SK-N-SH (cell line): ENCODE measurements around the gene GPD1. TPM values are rescaled to one million over a fixed set of nuclear protein-coding genes. Genes with fewer than 3 reads are reported as not detected.

Source experiments
- CTCF ChIA-PET: fragments of 300-600, 350-600 bp; formaldehyde crosslinking; extraction: SDS; loops from one replicate; lab custom pipeline; 2021; lab: Yijun Ruan, JAX
- POLR2A ChIA-PET: fragments of 350-600 bp; sonication (Branson Sonifier 250); formaldehyde crosslinking; extraction: SDS; loops from one replicate; lab custom pipeline; 2020; ENCODE audit warnings: antibody characterized with exemption, inconsistent platforms; lab: Yijun Ruan, JAX
- DNase-seq: peaks from one replicate; pipeline ENCODE4 v3.0.0; 2012
- H2AFZ ChIP-seq: fragments of 200-600 bp; sonication (generic); 2 replicates; pipeline ENCODE4 v1.8.1; 2016; ENCODE audit warnings: antibody characterized with exemption, mild to moderate bottlenecking, low read depth
- H3F3A ChIP-seq: fragments of 200-600 bp; sonication (generic); replicated peaks from 2 replicates; pipeline ENCODE3; 2016; ENCODE audit warnings: antibody characterized with exemption, mild to moderate bottlenecking; ENCODE audit not compliant: insufficient read depth
- H3K27ac ChIP-seq, 2 experiments: fragments of 200-500 bp in 1 of 2; fragments of 200-600 bp in 1 of 2; sonication (Bioruptor generic) in 1 of 2; sonication (generic), shearing (Covaris generic) in 1 of 2; 2 replicates each; pipeline versions ENCODE4 v1.5.1 to v1.6.1; 2014 to 2016; ENCODE audit warnings: low read depth in 2 of 2, inconsistent platforms in 1 of 2, low read length in 1 of 2, mild to moderate bottlenecking in 1 of 2, mixed read lengths in 1 of 2
- H3K27me3 ChIP-seq: fragments of 200-600 bp; sonication (generic), shearing (Covaris generic); 2 replicates; pipeline ENCODE4 v1.6.1; 2016; ENCODE audit warnings: mixed run types; ENCODE audit not compliant: insufficient read depth
- H3K36me3 ChIP-seq, 2 experiments: fragments of 200-500 bp in 1 of 2; fragments of 200-600 bp in 1 of 2; sonication (Bioruptor generic) in 1 of 2; sonication (generic) in 1 of 2; replicated peaks in 1 of 2; 2 replicates each; pipeline versions ENCODE3 to v1.5.1; 2014 to 2016; ENCODE audit warnings: low read length in 1 of 2, mild to moderate bottlenecking in 1 of 2; ENCODE audit not compliant: insufficient read depth in 2 of 2, control insufficient read depth in 1 of 2
- H3K4me1 ChIP-seq, 2 experiments: fragments of 200-500 bp in 1 of 2; fragments of 200-600 bp in 1 of 2; sonication (Bioruptor generic) in 1 of 2; sonication (generic), shearing (Covaris generic) in 1 of 2; 2 replicates each; pipeline versions ENCODE4 v1.5.1 to v1.6.1; 2014 to 2016; ENCODE audit warnings: low read depth in 1 of 2, low read length in 1 of 2, mixed run types in 1 of 2; ENCODE audit not compliant: insufficient read depth in 2 of 2, control insufficient read depth in 1 of 2
- H3K4me2 ChIP-seq: fragments of 200-600 bp; sonication (generic), shearing (Covaris generic); 2 replicates; pipeline ENCODE4 v1.6.1; 2017; ENCODE audit warnings: mixed run types
- H3K4me3 ChIP-seq, 2 experiments: fragments of 200-500 bp in 1 of 2; fragments of 200-600 bp in 1 of 2; sonication (Bioruptor generic) in 1 of 2; sonication (generic), shearing (Covaris generic) in 1 of 2; 2 replicates each; pipeline versions ENCODE4 v1.5.1 to v1.8.1; 2014 to 2016; ENCODE audit warnings: low read depth in 2 of 2, inconsistent platforms in 1 of 2, low read length in 1 of 2, mild to moderate bottlenecking in 1 of 2, mixed read lengths in 1 of 2, moderate library complexity in 1 of 2
- H3K79me2 ChIP-seq: fragments of 200-600 bp; sonication (generic); 2 replicates; pipeline ENCODE4 v1.8.1; 2017; ENCODE audit warnings: mild to moderate bottlenecking; ENCODE audit not compliant: insufficient read depth
- H3K9ac ChIP-seq: fragments of 200-600 bp; sonication (generic); 2 replicates; pipeline ENCODE4 v1.6.1; 2017; ENCODE audit warnings: mixed run types
- H3K9me2 ChIP-seq: fragments of 200-600 bp; sonication (generic); 2 replicates; pipeline ENCODE4 v1.6.1; 2017; ENCODE audit warnings: mixed run types
- H3K9me3 ChIP-seq: fragments of 200-600 bp; sonication (generic); 2 replicates; pipeline ENCODE4 v1.6.1; 2017; ENCODE audit warnings: mixed run types, mild to moderate bottlenecking, moderate library complexity
- H4K20me1 ChIP-seq: fragments of 200-600 bp; sonication (generic); 2 replicates; pipeline ENCODE4 v1.6.1; 2017; ENCODE audit warnings: mild to moderate bottlenecking, mixed run types; ENCODE audit not compliant: insufficient read depth
- CHD2 ChIP-seq: fragments of 150-350 bp; IDR thresholded peaks from 2 replicates; pipeline ENCODE4 v1.6.1; 2018; ENCODE audit warnings: low read length; ENCODE audit not compliant: partially characterized antibody
- ELF1 ChIP-seq: IDR thresholded peaks from 2 replicates; pipeline ENCODE4 v1.4.0; 2012
- EP300 ChIP-seq, 2 experiments: IDR thresholded peaks; 2 replicates each; pipeline versions ENCODE4 v1.4.0 to v1.6.1; 2012; ENCODE audit warnings: borderline replicate concordance in 1 of 2, low read depth in 1 of 2, low read length in 1 of 2
- FOXJ3 ChIP-seq: sonication (generic); formaldehyde crosslinking; IDR thresholded peaks from 2 replicates; pipeline ENCODE4 v1.5.1; 2020; ENCODE audit warnings: mild to moderate bottlenecking, missing genetic modification reagents
- JUND ChIP-seq: IDR thresholded peaks from 2 replicates; pipeline ENCODE4 v1.4.0; 2012
- MXI1 ChIP-seq: IDR thresholded peaks from 2 replicates; pipeline ENCODE4 v1.6.1; 2012; ENCODE audit warnings: mild to moderate bottlenecking, low read depth, low read length, improper control_type of control experiment
- NRF1 ChIP-seq: IDR thresholded peaks from 2 replicates; pipeline ENCODE4 v1.6.1; 2012; ENCODE audit warnings: low read depth, mild to moderate bottlenecking, low read length
- RAD21 ChIP-seq: IDR thresholded peaks from 2 replicates; pipeline ENCODE4 v1.6.1; 2012; ENCODE audit warnings: mild to moderate bottlenecking, low read length
- RFX5 ChIP-seq: IDR thresholded peaks from 2 replicates; pipeline ENCODE4 v1.6.1; 2012; ENCODE audit warnings: mild to moderate bottlenecking, improper control_type of control experiment, low read length
- RXRA ChIP-seq: IDR thresholded peaks from 2 replicates; pipeline ENCODE4 v1.4.0; 2012; ENCODE audit warnings: low read depth, mild to moderate bottlenecking, borderline replicate concordance
- SMC3 ChIP-seq: IDR thresholded peaks from 2 replicates; pipeline ENCODE4 v1.6.1; 2012; ENCODE audit warnings: low read depth, low read length, improper control_type of control experiment
- TCF12 ChIP-seq: IDR thresholded peaks from 2 replicates; pipeline ENCODE4 v1.4.0; 2012
- WGBS: methylation state at CpG from one replicate; pipeline ENCODE4 v1.1.6; 2017; ENCODE audit warnings: low lambda C conversion rate; 5-methylcytosine and 5-hydroxymethylcytosine counted together
- polyA plus RNA-seq, 3 experiments: library from polyadenylated mRNA; depleted of rRNA; stranded (reverse); fragments of >200 nt; gene quantifications; 2 replicates each; pipeline ENCODE4 v1.2.3, GENCODE V29; 2012
- TF ChIP-seq, protein P1 (sequence below): IDR thresholded peaks from 2 replicates; pipeline ENCODE4; 2012
- TF ChIP-seq, protein P2 (sequence below): IDR thresholded peaks from 2 replicates; pipeline ENCODE4 v1.6.1; 2012; ENCODE audit warnings: mild to moderate bottlenecking, low read depth, low read length, moderate library complexity
- TF ChIP-seq, protein P3 (sequence below): IDR thresholded peaks from 2 replicates; pipeline ENCODE4 v1.4.0; 2012; ENCODE audit warnings: low read depth, borderline replicate concordance
- TF ChIP-seq, protein P4 (sequence below): IDR thresholded peaks from 2 replicates; pipeline ENCODE4 v1.4.0; 2012; ENCODE audit warnings: low read depth
- TF ChIP-seq, protein P5 (sequence below): fragments of 150-350 bp; IDR thresholded peaks from 2 replicates; pipeline ENCODE4 v1.6.1; 2016; ENCODE audit warnings: mild to moderate bottlenecking, low read depth, low read length
- TF ChIP-seq, protein P6 (sequence below): IDR thresholded peaks from 2 replicates; pipeline ENCODE4 v1.4.0; 2012; ENCODE audit warnings: low read depth, borderline replicate concordance

The GPD1 gene
- polyA plus RNA-seq, 1 of the 3 experiments (the other 2 are of a cell fraction) = 0.07 TPM

DNA sequence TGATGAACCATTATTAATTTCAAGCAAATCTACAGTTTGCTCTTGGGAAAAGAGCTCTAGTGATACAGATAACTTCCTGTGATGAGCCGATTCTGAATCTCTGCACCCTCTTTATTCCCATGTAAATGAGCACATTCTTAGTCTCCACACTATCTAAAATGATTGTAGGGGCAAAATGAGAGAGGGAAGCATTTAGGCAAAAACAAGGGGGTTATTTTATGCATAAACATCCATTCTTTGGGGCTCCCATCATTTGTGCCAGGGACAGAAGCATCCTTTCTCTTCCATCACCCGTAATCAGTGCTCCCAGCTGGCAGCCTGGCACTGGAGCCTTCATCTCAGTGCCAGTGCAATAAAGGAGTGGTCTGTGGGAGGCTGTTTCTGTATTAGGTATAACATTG lies 1.7 kb upstream of the GPD1 start:
- H2AFZ ChIP-seq = no peak overlapping the region
- no peak overlapping the region for H3K4me3 ChIP-seq
- H3K9me3 ChIP-seq = no peaks in the 10 kb centered on the region
- TF ChIP-seq JUND (no peak), EP300 (IDR thresholded peaks at IDR 0.05; ENCODE audit: borderline replicate concordance in 1 of 2, low read depth in 1 of 2, low read length in 1 of 2) (no peak), RAD21 (no peak), NRF1 (no peak), CHD2 (no peak)
- ChIA-PET CTCF (interaction anchor here (0.9 to 12.3 kb wide), 11 partner anchors 9 to 73 kb away, joined by 3 to 96 read pairs (median 4); partner anchors contain the start of genes CERS5 and COX14), POLR2A (interaction anchor here (0.7 to 2.5 kb wide), 3 partner anchors 10 to 17 kb away, joined by 3 to 11 read pairs (median 4); partner anchors contain the start of genes COX14 and SMARCD1)
- no peak overlapping the region for H3K4me2 ChIP-seq
- H4K20me1 ChIP-seq = no peaks in the 10 kb centered on the region
- H3K9ac ChIP-seq = no peak overlapping the region
- H3K27me3 ChIP-seq = no peaks in the 10 kb centered on the region
- peaks cover 0 to 23% of the 10 kb centered on the region in 2 experiments; a peak in 1 of 4 replicates for H3K4me1 ChIP-seq
- peak overlapping the region; percentile 28 to 39; a peak in 2 of 4 replicates for H3K27ac ChIP-seq
- no peak for DNase-seq
- 100% methylated on average over 2 of the region's 2 CpGs for WGBS
- no peaks in the 10 kb centered on the region for H3K9me2 ChIP-seq
- no peaks in the 10 kb centered on the region for H3K79me2 ChIP-seq
- peaks cover 35% of the 10 kb centered on the region for H3F3A ChIP-seq
- H3K36me3 ChIP-seq = peaks cover 29 to 33% of the 10 kb centered on the region in 2 experiments

DNA sequence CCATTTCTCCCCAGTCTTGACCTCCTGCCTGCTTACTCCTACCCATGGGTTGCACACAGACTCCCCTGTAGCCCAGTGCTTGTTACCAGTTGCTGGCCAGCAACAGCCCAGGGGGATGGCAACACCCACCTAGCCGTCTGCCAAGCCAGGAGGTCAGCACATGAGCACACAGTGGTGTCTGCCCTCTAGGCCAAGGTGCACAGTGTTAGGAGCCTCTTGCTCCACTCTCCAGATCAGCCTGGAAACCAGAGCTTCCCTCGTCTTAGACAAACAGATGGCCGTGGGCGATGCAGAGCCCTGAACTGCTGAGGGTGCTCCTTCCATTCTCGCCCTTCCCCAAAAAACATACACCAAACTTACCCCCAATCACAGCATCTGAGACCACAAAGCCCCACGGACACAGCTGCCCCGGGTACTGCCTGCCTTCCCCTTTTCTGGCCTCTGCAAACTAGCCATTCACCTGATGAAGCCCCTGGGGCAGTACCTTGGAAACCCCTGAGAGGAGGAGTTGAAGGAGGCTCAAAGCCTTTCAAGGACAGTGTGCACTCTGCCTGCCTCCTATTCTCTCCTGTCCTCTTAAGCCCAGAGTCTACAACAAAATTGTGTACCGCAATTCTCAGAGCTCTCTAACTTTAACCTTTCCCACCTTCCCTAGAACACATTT lies 1.0 kb upstream of the GPD1 start:
- H3K4me1 ChIP-seq = peaks cover 0 to 23% of the 10 kb centered on the region in 2 experiments; a peak in 1 of 4 replicates
- TF ChIP-seq MXI1 (no peak), FOXJ3 (no peak), SMC3 (no peak), ELF1 (no peak), RFX5 (no peak), RXRA (no peak), TCF12 (no peak), RAD21 (no peak)
- TF ChIP-seq, protein P1, sequence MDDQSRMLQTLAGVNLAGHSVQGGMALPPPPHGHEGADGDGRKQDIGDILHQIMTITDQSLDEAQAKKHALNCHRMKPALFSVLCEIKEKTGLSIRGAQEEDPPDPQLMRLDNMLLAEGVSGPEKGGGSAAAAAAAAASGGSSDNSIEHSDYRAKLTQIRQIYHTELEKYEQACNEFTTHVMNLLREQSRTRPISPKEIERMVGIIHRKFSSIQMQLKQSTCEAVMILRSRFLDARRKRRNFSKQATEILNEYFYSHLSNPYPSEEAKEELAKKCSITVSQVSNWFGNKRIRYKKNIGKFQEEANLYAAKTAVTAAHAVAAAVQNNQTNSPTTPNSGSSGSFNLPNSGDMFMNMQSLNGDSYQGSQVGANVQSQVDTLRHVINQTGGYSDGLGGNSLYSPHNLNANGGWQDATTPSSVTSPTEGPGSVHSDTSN = no peak
- TF ChIP-seq, protein P2, sequence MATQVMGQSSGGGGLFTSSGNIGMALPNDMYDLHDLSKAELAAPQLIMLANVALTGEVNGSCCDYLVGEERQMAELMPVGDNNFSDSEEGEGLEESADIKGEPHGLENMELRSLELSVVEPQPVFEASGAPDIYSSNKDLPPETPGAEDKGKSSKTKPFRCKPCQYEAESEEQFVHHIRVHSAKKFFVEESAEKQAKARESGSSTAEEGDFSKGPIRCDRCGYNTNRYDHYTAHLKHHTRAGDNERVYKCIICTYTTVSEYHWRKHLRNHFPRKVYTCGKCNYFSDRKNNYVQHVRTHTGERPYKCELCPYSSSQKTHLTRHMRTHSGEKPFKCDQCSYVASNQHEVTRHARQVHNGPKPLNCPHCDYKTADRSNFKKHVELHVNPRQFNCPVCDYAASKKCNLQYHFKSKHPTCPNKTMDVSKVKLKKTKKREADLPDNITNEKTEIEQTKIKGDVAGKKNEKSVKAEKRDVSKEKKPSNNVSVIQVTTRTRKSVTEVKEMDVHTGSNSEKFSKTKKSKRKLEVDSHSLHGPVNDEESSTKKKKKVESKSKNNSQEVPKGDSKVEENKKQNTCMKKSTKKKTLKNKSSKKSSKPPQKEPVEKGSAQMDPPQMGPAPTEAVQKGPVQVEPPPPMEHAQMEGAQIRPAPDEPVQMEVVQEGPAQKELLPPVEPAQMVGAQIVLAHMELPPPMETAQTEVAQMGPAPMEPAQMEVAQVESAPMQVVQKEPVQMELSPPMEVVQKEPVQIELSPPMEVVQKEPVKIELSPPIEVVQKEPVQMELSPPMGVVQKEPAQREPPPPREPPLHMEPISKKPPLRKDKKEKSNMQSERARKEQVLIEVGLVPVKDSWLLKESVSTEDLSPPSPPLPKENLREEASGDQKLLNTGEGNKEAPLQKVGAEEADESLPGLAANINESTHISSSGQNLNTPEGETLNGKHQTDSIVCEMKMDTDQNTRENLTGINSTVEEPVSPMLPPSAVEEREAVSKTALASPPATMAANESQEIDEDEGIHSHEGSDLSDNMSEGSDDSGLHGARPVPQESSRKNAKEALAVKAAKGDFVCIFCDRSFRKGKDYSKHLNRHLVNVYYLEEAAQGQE = no peak
- TF ChIP-seq, protein P3, sequence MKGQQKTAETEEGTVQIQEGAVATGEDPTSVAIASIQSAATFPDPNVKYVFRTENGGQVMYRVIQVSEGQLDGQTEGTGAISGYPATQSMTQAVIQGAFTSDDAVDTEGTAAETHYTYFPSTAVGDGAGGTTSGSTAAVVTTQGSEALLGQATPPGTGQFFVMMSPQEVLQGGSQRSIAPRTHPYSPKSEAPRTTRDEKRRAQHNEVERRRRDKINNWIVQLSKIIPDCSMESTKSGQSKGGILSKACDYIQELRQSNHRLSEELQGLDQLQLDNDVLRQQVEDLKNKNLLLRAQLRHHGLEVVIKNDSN = no peak
- TF ChIP-seq, protein P4, sequence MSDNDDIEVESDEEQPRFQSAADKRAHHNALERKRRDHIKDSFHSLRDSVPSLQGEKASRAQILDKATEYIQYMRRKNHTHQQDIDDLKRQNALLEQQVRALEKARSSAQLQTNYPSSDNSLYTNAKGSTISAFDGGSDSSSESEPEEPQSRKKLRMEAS = no peak
- TF ChIP-seq, protein P5, sequence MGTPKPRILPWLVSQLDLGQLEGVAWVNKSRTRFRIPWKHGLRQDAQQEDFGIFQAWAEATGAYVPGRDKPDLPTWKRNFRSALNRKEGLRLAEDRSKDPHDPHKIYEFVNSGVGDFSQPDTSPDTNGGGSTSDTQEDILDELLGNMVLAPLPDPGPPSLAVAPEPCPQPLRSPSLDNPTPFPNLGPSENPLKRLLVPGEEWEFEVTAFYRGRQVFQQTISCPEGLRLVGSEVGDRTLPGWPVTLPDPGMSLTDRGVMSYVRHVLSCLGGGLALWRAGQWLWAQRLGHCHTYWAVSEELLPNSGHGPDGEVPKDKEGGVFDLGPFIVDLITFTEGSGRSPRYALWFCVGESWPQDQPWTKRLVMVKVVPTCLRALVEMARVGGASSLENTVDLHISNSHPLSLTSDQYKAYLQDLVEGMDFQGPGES = no peak
- TF ChIP-seq, protein P6, sequence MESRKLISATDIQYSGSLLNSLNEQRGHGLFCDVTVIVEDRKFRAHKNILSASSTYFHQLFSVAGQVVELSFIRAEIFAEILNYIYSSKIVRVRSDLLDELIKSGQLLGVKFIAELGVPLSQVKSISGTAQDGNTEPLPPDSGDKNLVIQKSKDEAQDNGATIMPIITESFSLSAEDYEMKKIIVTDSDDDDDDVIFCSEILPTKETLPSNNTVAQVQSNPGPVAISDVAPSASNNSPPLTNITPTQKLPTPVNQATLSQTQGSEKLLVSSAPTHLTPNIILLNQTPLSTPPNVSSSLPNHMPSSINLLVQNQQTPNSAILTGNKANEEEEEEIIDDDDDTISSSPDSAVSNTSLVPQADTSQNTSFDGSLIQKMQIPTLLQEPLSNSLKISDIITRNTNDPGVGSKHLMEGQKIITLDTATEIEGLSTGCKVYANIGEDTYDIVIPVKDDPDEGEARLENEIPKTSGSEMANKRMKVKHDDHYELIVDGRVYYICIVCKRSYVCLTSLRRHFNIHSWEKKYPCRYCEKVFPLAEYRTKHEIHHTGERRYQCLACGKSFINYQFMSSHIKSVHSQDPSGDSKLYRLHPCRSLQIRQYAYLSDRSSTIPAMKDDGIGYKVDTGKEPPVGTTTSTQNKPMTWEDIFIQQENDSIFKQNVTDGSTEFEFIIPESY = no peak

More for the DNA sequence above, 1.0 kb upstream of the GPD1 start:
- peaks cover 34% of the 10 kb centered on the region for H3F3A ChIP-seq
- peaks cover 23 to 33% of the 10 kb centered on the region in 2 experiments for H3K36me3 ChIP-seq
- no peaks in the 10 kb centered on the region for H3K9me3 ChIP-seq
- ChIA-PET CTCF (interaction anchor here (0.8 to 12.3 kb wide), 13 partner anchors 9 to 135 kb away, joined by 3 to 96 read pairs (median 5); partner anchors contain the start of genes CERS5 and COX14), POLR2A (interaction anchor here (1.5 to 2.5 kb wide), 4 partner anchors 9 to 65 kb away, joined by 5 to 12 read pairs (median 10); partner anchors contain the start of genes CERS5, COX14 and SMARCD1)
- no peaks in the 10 kb centered on the region for H3K27me3 ChIP-seq
- WGBS = 90% methylated on average over 5 of the region's 8 CpGs
- no peak overlapping the region for H3K9ac ChIP-seq
- no peak overlapping the region for H3K4me2 ChIP-seq
- no peak for DNase-seq
- H2AFZ ChIP-seq = no peak overlapping the region
- no peaks in the 10 kb centered on the region for H3K79me2 ChIP-seq
- H3K9me2 ChIP-seq = no peaks in the 10 kb centered on the region
- no peak overlapping the region for H3K4me3 ChIP-seq
- H3K27ac ChIP-seq = peak overlapping the region in 1 of 2 experiments; percentile 36; a peak in 1 of 4 replicates
- H4K20me1 ChIP-seq = no peaks in the 10 kb centered on the region
